Fibroblast of villous mesenchyme (primary cell): ENCODE measurements around the gene ZNF695. TPM values are rescaled to one million over a fixed set of nuclear protein-coding genes. Genes with fewer than 3 reads are reported as not detected.

Experiments
- DNase-seq: peaks from one replicate; pipeline ENCODE4 v3.0.0-alpha.2; 2010; ENCODE audit warnings: low read depth
- H3K4me3 ChIP-seq: 2 replicates; pipeline ENCODE4 v1.5.1; 2011; ENCODE audit warnings: low read depth, mild to moderate bottlenecking, low read length
- total RNA-seq: library from RNA; depleted of rRNA; stranded (reverse); fragments of >200 nt; gene quantifications from 2 replicates; pipeline ENCODE4 v1.2.3, GENCODE V29; 2012
- TF ChIP-seq, protein P1 (sequence below): IDR thresholded peaks from 2 replicates; pipeline ENCODE4 v1.5.1; 2012; ENCODE audit warnings: low read depth, mild to moderate bottlenecking, low read length; ENCODE audit not compliant: insufficient read depth

ZNF695 gene
- total RNA-seq, 1 donor = 2.6 TPM

DNA sequence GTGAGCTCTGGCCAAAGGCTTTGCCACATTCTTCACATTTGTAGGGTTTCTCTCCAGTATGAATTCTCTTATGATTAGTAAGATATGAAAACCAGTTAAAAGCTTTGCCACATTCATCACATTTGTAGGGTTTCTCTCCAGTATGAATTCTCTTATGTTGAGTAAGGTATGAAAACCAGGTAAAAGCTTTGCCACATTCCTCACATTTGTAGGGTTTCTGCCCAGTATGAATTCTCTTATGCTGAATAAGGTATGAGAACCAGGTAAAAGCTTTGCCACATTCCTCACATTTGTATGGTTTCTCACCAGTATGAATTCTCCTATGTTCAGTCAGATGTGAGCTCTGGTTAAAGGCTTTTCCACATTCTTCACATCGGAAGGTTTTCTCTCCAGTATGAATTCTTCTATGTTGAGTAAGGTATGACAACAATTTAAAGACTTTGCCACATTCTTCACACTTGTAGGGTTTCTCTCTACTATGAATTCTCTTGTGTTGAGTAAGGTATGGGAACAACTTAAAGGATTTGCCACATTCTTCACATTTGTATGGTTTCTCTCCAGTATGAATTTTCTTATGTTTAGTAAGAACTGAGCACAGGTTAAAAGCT lies 20.7 kb downstream of the ZNF695 start:
- H3K4me3 ChIP-seq = no peak overlapping the region
- no peak for DNase-seq
- TF ChIP-seq, protein P1, sequence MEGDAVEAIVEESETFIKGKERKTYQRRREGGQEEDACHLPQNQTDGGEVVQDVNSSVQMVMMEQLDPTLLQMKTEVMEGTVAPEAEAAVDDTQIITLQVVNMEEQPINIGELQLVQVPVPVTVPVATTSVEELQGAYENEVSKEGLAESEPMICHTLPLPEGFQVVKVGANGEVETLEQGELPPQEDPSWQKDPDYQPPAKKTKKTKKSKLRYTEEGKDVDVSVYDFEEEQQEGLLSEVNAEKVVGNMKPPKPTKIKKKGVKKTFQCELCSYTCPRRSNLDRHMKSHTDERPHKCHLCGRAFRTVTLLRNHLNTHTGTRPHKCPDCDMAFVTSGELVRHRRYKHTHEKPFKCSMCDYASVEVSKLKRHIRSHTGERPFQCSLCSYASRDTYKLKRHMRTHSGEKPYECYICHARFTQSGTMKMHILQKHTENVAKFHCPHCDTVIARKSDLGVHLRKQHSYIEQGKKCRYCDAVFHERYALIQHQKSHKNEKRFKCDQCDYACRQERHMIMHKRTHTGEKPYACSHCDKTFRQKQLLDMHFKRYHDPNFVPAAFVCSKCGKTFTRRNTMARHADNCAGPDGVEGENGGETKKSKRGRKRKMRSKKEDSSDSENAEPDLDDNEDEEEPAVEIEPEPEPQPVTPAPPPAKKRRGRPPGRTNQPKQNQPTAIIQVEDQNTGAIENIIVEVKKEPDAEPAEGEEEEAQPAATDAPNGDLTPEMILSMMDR = no peak

DNA sequence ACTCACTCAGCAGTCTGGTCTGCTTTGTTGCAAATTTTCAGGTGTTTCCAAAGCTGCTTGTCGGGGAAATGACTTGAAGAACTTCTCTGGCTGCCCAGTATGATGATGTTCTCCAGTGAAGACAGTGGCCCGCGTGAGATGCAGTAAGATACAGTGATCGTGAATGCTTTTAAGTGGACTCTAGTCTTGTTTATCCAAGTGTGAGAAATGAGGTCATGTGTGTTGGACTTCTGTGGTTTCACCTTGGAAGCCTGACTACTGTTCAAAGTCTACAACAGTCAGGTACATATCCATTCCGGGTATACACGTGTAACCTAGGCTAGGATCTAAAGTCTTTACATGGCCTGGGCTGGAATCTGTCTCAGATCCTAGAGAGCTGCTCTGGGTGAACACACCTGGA lies 29.1 kb downstream of the ZNF695 start:
- TF ChIP-seq, protein P1 = no peak
- H3K4me3 ChIP-seq = no peak overlapping the region
- DNase-seq = no peak

DNA sequence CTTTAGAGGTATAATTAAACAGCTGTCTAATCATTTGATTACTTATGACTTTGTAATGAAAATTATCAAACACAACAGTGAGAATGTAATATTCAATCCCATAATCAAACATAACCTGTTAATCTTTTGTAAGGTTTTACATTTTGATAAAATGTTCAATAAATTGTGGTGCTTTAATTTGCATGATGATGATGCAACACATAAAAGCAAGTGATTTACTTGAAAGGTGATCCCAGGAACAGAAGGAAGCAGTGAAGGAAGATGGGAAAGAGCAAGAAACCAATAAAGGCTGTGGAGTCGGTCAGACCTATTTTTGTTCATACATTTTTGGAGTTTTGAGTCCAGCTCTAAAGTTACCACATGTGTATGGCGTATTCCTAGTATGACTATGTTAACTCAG lies 29.6 kb downstream of the ZNF695 start:
- H3K4me3 ChIP-seq = no peak overlapping the region
- DNase-seq = no peak
- TF ChIP-seq, protein P1 = no peak

DNA sequence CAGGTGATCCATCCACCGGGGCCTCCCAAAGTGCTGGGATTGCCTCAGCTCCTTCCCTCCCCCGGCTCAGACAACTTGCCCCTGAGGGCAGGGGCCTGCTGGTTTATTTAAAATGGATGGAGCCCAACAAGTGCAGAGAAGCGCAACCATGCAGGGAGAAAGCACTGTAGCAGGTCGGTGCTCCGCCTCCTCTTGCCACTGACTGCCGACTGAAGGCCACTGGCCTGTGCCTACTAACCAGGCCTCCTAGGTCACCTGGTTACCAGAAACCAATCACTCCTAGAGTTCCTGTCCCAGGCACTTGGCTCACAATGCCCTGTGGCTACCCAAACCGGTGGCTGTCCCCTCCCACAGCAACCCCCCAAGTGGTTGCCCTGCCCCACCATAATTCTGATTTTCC lies 35.9 kb downstream of the ZNF695 start:
- TF ChIP-seq, protein P1 = no peak
- DNase-seq = no peak
- H3K4me3 ChIP-seq = no peak overlapping the region

DNA sequence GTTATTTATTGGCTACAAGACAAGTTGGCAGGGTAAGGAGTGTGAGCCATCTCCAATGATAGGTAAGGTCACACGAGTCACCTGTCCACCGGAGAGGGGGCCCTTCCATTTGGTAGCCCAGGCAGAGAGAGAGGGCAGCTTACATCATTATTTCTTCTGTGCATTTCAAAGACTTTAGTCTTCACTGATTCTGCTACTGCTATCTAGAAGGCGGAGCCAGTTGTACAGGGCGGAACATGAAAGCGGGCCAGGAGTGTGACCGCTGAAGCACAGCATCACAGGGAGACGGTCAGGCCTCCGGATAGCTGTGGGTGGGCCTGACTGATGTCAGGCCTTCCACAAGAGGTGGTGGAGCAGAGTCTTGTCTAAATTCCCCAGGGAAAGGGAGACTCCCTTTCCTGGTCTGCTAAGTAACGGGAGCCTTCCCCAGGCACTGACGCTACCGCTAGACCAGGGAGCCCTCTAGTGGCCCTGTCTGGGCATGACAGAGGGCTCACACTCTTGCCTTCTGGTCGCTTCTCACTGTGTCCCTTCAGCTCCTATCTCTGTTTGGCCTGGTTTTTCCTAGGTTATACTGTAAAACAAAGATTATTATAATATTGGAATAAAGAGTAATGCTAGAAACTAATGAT lies 36.7 kb downstream of the ZNF695 start:
- H3K4me3 ChIP-seq = peak overlapping the region; percentile 19
- DNase-seq = peak; percentile 67
- TF ChIP-seq, protein P1 = peak; percentile 91

DNA sequence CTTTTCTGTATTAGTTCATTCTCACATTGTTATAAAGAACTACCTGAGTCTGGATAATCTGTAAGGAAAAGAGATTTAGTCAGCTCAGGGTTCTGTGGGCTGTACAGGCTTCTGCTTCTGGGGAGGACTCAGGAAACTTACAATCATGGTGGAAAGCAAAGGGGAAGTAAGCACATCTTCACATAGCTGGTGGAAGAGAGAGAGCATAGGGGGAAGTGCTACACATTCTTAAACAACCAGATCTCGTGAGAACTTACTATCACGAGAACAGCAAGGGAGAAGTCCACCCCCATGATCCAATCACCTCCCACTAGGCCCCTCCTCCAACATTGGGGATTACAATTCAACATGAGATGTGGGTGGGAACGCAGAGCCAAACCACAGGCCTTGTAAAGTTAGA lies 38.2 kb downstream of the ZNF695 start:
- TF ChIP-seq, protein P1 = no peak
- H3K4me3 ChIP-seq = no peak overlapping the region
- no peak for DNase-seq

DNA sequence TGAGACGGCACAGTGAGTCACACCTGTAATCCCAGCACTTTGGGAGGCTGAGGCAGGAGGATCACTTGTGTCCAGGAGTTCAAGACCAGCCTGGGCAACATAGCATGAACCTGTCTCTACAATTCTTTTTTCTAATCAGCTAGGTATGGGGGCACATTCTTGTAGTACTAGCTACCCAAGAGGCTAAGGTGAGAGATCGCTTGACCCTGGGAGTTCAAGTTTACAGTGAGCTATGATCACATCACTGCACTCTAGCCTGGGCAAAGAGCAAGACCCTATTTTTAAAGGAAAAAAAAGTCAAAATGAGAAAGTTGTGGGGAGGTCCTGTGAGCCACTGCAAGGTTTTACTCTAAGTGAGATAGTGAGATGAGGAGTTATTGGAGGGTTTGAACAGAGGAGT lies 41.4 kb downstream of the ZNF695 start:
- no peak overlapping the region for H3K4me3 ChIP-seq
- TF ChIP-seq, protein P1 = no peak
- DNase-seq = no peak
